Measurements from ENCODE around the gene TSPAN15.
"Not testable (repeated sequence)": the region's sequence is repeated elsewhere in the genome, so short reads cannot be mapped to it uniquely, and the experiment has no call there.

TSPAN15 gene

GRCh38 chr10:69500864-69501468 is 49.7 kb downstream of the TSPAN15 start:
- no peak for DNase-seq (ENCODE audit: low read depth in 2 of 3, low spot score in 1 of 3)

- no peak for DNase-seq (ENCODE audit: low read depth in 2 of 3, low spot score in 1 of 3)
Measured at GRCh38 chr10:69501657-69502056, 50.4 kb downstream of the TSPAN15 start.

- no peak for DNase-seq (ENCODE audit: low read depth in 2 of 3, low spot score in 1 of 3)
Measured at GRCh38 chr10:69502589-69502988, 51.3 kb downstream of the TSPAN15 start.

- no peak for DNase-seq (ENCODE audit: low read depth in 2 of 3, low spot score in 1 of 3)
Measured at GRCh38 chr10:69503001-69503895, 52.0 kb downstream of the TSPAN15 start.

GRCh38 chr10:69503896-69504265 is 52.6 kb downstream of the TSPAN15 start:
- DNase-seq (ENCODE audit: low read depth in 2 of 3, low spot score in 1 of 3): no peak

GRCh38 chr10:69504576-69505250 is 53.4 kb downstream of the TSPAN15 start:
- no peak for DNase-seq (ENCODE audit: low read depth in 2 of 3, low spot score in 1 of 3)

- DNase-seq (ENCODE audit: low read depth in 2 of 3, low spot score in 1 of 3): no peak
Measured at GRCh38 chr10:69505636-69506318, 54.5 kb downstream of the TSPAN15 start.

- DNase-seq (ENCODE audit: low read depth in 2 of 3, low spot score in 1 of 3): no peak
Measured at GRCh38 chr10:69506487-69506833, 55.2 kb downstream of the TSPAN15 start.

- DNase-seq (ENCODE audit: low read depth in 2 of 3, low spot score in 1 of 3): no peak
Measured at GRCh38 chr10:69506834-69507713, 55.8 kb downstream of the TSPAN15 start.

GRCh38 chr10:69508738-69509340 is 57.6 kb downstream of the TSPAN15 start:
- no peak for DNase-seq (ENCODE audit: low read depth in 2 of 3, low spot score in 1 of 3)

GRCh38 chr10:69512901-69513300 is 61.6 kb downstream of the TSPAN15 start:
- DNase-seq (ENCODE audit: low read depth in 2 of 3, low spot score in 1 of 3): no peak

GRCh38 chr10:69513617-69514016 is 62.4 kb downstream of the TSPAN15 start:
- no peak for DNase-seq (ENCODE audit: low read depth in 2 of 3, low spot score in 1 of 3)

- DNase-seq (ENCODE audit: low read depth in 2 of 3, low spot score in 1 of 3): peak; percentile 61 to 72 (median 70)
Measured at GRCh38 chr10:69515699-69516259, 64.5 kb downstream of the TSPAN15 start.

GRCh38 chr10:69516316-69516715 is 65.1 kb downstream of the TSPAN15 start:
- peak; percentile 11 to 17 (median 12) for DNase-seq (ENCODE audit: low read depth in 2 of 3, low spot score in 1 of 3)

- no peak for DNase-seq (ENCODE audit: low read depth in 2 of 3, low spot score in 1 of 3)
Measured at GRCh38 chr10:69516796-69517195, 65.5 kb downstream of the TSPAN15 start.

- no peak for DNase-seq (ENCODE audit: low read depth in 2 of 3, low spot score in 1 of 3)
Measured at GRCh38 chr10:69517271-69517848, 66.1 kb downstream of the TSPAN15 start.

GRCh38 chr10:69527961-69528360 is 76.7 kb downstream of the TSPAN15 start:
- no peak for DNase-seq (ENCODE audit: low read depth in 2 of 3, low spot score in 1 of 3)

- no peak for DNase-seq (ENCODE audit: low read depth in 2 of 3, low spot score in 1 of 3)
Measured at GRCh38 chr10:69533658-69534057, 82.4 kb downstream of the TSPAN15 start.

GRCh38 chr10:69536521-69536920 is 85.3 kb downstream of the TSPAN15 start:
- not testable (repeated sequence) for DNase-seq (ENCODE audit: low read depth in 2 of 3, low spot score in 1 of 3)
